Skeletal muscle satellite cell (primary cell): ENCODE results near the gene POLR1F. TPM values are rescaled to one million over a fixed set of nuclear protein-coding genes. Genes with fewer than 3 reads are reported as not detected.

Source experiments
- H3K27me3 ChIP-seq: 2 replicates; pipeline ENCODE4 v1.7.0; 2013; ENCODE audit warnings: low read length; ENCODE audit not compliant: control insufficient read depth, insufficient read depth
- H3K36me3 ChIP-seq: 2 replicates; pipeline ENCODE4 v1.7.0; 2013; ENCODE audit warnings: mild to moderate bottlenecking, control low read depth, low read length; ENCODE audit not compliant: insufficient read depth
- H3K4me1 ChIP-seq: 2 replicates; pipeline ENCODE4 v1.7.0; 2013; ENCODE audit warnings: low read length; ENCODE audit not compliant: control insufficient read depth, insufficient read depth
- H3K4me2 ChIP-seq: 2 replicates; pipeline ENCODE4 v1.7.0; 2013; ENCODE audit warnings: mild to moderate bottlenecking, low read length
- H3K4me3 ChIP-seq: 2 replicates; pipeline ENCODE4 v1.7.0; 2013; ENCODE audit warnings: low read length
- H3K9ac ChIP-seq: 2 replicates; pipeline ENCODE4 v1.7.0; 2013; ENCODE audit warnings: mild to moderate bottlenecking, low read depth, low read length, moderate library complexity
- H3K9me3 ChIP-seq: replicated peaks from 2 replicates; pipeline ENCODE4 v1.7.0; 2013; ENCODE audit warnings: mild to moderate bottlenecking, control low read depth, low read length
- total RNA-seq: library from RNA; depleted of rRNA; stranded (reverse); fragments of >200 nt; gene quantifications from 2 replicates; pipeline ENCODE4 v1.2.3, GENCODE V29; 2012; rRNA removed

Gene POLR1F
- 18.6 and 22.3 TPM in 2 replicates for total RNA-seq

GRCh38 chr7:19708397-19709248 is at the start of gene POLR1F:
POLR1F (minus strand) TSS chr7:19709037; CDS start chr7:19709016, 21 bp downstream.
- no peaks in the 10 kb centered on the region for H3K9me3 ChIP-seq
- peak within 1 kb of the TSS; percentile 93 for H3K4me3 ChIP-seq
- peak within 1 kb of the TSS; percentile 94 for H3K9ac ChIP-seq
- peaks cover 3% of the 10 kb centered on the region for H3K27me3 ChIP-seq
- peaks cover 15% of the 10 kb centered on the region for H3K4me1 ChIP-seq
- H3K36me3 ChIP-seq = no peaks in the 10 kb centered on the region
- peak within 1 kb of the TSS; percentile 88 for H3K4me2 ChIP-seq

- H3K36me3 ChIP-seq = no peaks in the 10 kb centered on the region
- no peaks in the 10 kb centered on the region for H3K9me3 ChIP-seq
- H3K4me3 ChIP-seq = no peak overlapping the region
- H3K27me3 ChIP-seq = no peaks in the 10 kb centered on the region
- no peak overlapping the region for H3K4me2 ChIP-seq
- H3K9ac ChIP-seq = no peak overlapping the region
- H3K4me1 ChIP-seq = no peaks in the 10 kb centered on the region
Observed at GRCh38 chr7:19754521-19755116, 45.8 kb upstream of the POLR1F start.

GRCh38 chr7:19752020-19752419 is 43.2 kb upstream of the POLR1F start:
- H3K4me3 ChIP-seq = no peak overlapping the region
- no peaks in the 10 kb centered on the region for H3K27me3 ChIP-seq
- no peak overlapping the region for H3K9ac ChIP-seq
- no peaks in the 10 kb centered on the region for H3K9me3 ChIP-seq
- no peaks in the 10 kb centered on the region for H3K36me3 ChIP-seq
- H3K4me2 ChIP-seq = no peak overlapping the region
- no peaks in the 10 kb centered on the region for H3K4me1 ChIP-seq

- H3K9me3 ChIP-seq = no peaks in the 10 kb centered on the region
- peaks cover 5% of the 10 kb centered on the region for H3K27me3 ChIP-seq
- no peak overlapping the region for H3K4me3 ChIP-seq
- H3K9ac ChIP-seq = no peak overlapping the region
- no peak overlapping the region for H3K4me2 ChIP-seq
- no peaks in the 10 kb centered on the region for H3K36me3 ChIP-seq
- H3K4me1 ChIP-seq = no peaks in the 10 kb centered on the region
Observed at GRCh38 chr7:19749658-19750057, 40.8 kb upstream of the POLR1F start.

GRCh38 chr7:19747740-19748339 is 39.0 kb upstream of the POLR1F start:
- H3K36me3 ChIP-seq = no peaks in the 10 kb centered on the region
- H3K4me1 ChIP-seq = no peaks in the 10 kb centered on the region
- no peak overlapping the region for H3K4me3 ChIP-seq
- H3K27me3 ChIP-seq = peaks cover 13% of the 10 kb centered on the region
- no peak overlapping the region for H3K4me2 ChIP-seq
- no peak overlapping the region for H3K9ac ChIP-seq
- no peaks in the 10 kb centered on the region for H3K9me3 ChIP-seq

GRCh38 chr7:19744075-19744474 is 35.2 kb upstream of the POLR1F start:
- Histone ChIP-seq H3K4me1 (no peaks in the 10 kb centered on the region), H3K36me3 (no peaks in the 10 kb centered on the region), H3K4me2 (no peak overlapping the region), H3K4me3 (no peak overlapping the region), H3K27me3 (peaks cover 28% of the 10 kb centered on the region), H3K9me3 (no peaks in the 10 kb centered on the region), H3K9ac (no peak overlapping the region)

GRCh38 chr7:19728716-19729115 is 19.9 kb upstream of the POLR1F start:
- Histone ChIP-seq H3K36me3 (no peaks in the 10 kb centered on the region), H3K4me1 (no peaks in the 10 kb centered on the region), H3K4me2 (no peak overlapping the region), H3K9me3 (no peaks in the 10 kb centered on the region), H3K27me3 (peaks cover 52% of the 10 kb centered on the region), H3K4me3 (no peak overlapping the region), H3K9ac (no peak overlapping the region)

- Histone ChIP-seq H3K9me3 (no peaks in the 10 kb centered on the region), H3K9ac (no peak overlapping the region), H3K27me3 (peaks cover 66% of the 10 kb centered on the region), H3K4me2 (no peak overlapping the region), H3K36me3 (no peaks in the 10 kb centered on the region), H3K4me3 (no peak overlapping the region), H3K4me1 (no peaks in the 10 kb centered on the region)
Observed at GRCh38 chr7:19725770-19726169, 16.9 kb upstream of the POLR1F start.

- peaks cover 12% of the 10 kb centered on the region for H3K27me3 ChIP-seq
- no peaks in the 10 kb centered on the region for H3K36me3 ChIP-seq
- H3K4me1 ChIP-seq = no peaks in the 10 kb centered on the region
- H3K9me3 ChIP-seq = no peaks in the 10 kb centered on the region
- no peak overlapping the region for H3K4me3 ChIP-seq
- H3K4me2 ChIP-seq = no peak overlapping the region
- H3K9ac ChIP-seq = no peak overlapping the region
Observed at GRCh38 chr7:19715499-19715898, 6.7 kb upstream of the POLR1F start.

- Histone ChIP-seq H3K4me3 (no peak overlapping the region), H3K36me3 (no peaks in the 10 kb centered on the region), H3K4me2 (no peak overlapping the region), H3K9me3 (no peaks in the 10 kb centered on the region), H3K27me3 (peaks cover 12% of the 10 kb centered on the region), H3K9ac (no peak overlapping the region), H3K4me1 (peaks cover 4% of the 10 kb centered on the region)
Observed at GRCh38 chr7:19713676-19714075, 4.8 kb upstream of the POLR1F start.

- H3K4me1 ChIP-seq = peaks cover 15% of the 10 kb centered on the region
- no peaks in the 10 kb centered on the region for H3K9me3 ChIP-seq
- H3K9ac ChIP-seq = peak overlapping the region; percentile 42
- peaks cover 3% of the 10 kb centered on the region for H3K27me3 ChIP-seq
- no peaks in the 10 kb centered on the region for H3K36me3 ChIP-seq
- peak overlapping the region; percentile 8 for H3K4me3 ChIP-seq
- H3K4me2 ChIP-seq = peak overlapping the region; percentile 61
Observed at GRCh38 chr7:19709249-19709578, 377 bp upstream of the POLR1F start.
